SU-DHL-6 (cell line): ENCODE data around the gene TNFRSF12A.

Source experiments
- CTCF ChIP-seq: fragments of 200-600 bp; sonication (generic); IDR thresholded peaks from one replicate; pipeline ENCODE4 v1.5.1; 2017; ENCODE audit warnings: antibody characterized with exemption, mild to moderate bottlenecking, low read length, moderate library complexity; ENCODE audit not compliant: insufficient read depth, poor library complexity, severe bottlenecking
- EZH2phosphoT487 ChIP-seq: fragments of 200-600 bp; sonication (generic), shearing (Covaris generic); conservative IDR thresholded peaks from 2 replicates; pipeline ENCODE4 v1.6.1; 2018; ENCODE audit warnings: mild to moderate bottlenecking, antibody characterized with exemption, low read length, moderate library complexity, mixed read lengths

- TF ChIP-seq CTCF: no peak
- no peak for TF ChIP-seq EZH2phosphoT487
Measured at GRCh38 chr16:2977440-2977839, 42.7 kb upstream of the TNFRSF12A start.
